Testis (tissue), 3 donors: ENCODE results near the gene ABTB2. TPM values are rescaled to one million over a fixed set of nuclear protein-coding genes. Genes with fewer than 3 reads are reported as not detected.
A peak's percentile ranks its signal among the peaks of the same experiment; 100 is the strongest.

Experiments
- DNase-seq: peaks from one replicate; pipeline ENCODE4 v3.0.0-alpha.2; 2019
- H3K27ac ChIP-seq, 2 donors: fragments of 200-600 bp; sonication (generic); one replicate each; pipeline ENCODE4 v1.5.1; 2019
- H3K27me3 ChIP-seq: fragments of 200-600 bp; sonication (generic); one replicate; pipeline ENCODE4 v1.5.1; 2019
- H3K36me3 ChIP-seq: fragments of 200-600 bp; sonication (generic); one replicate; pipeline ENCODE4 v1.5.1; 2017; ENCODE audit warnings: low read depth; ENCODE audit errors: missing control alignments
- H3K4me1 ChIP-seq: fragments of 200-600 bp; sonication (generic); one replicate; pipeline ENCODE4 v1.5.1; 2019
- H3K4me3 ChIP-seq, 2 donors: fragments of 200-600 bp; sonication (generic); one replicate each; pipeline ENCODE4 v1.5.1; 2017 to 2019
- H3K9me3 ChIP-seq: fragments of 200-600 bp; sonication (generic); one replicate; pipeline ENCODE4 v1.5.1; 2017
- CTCF ChIP-seq, 3 experiments: fragments of 450-650 bp in 2 of 3; fragments of 200-600 bp in 1 of 3; sonication (generic) in 1 of 3; IDR thresholded peaks; one replicate each; pipeline ENCODE4 v1.5.1; 2016 to 2019; ENCODE audit warnings: antibody characterized with exemption in 3 of 3, mild to moderate bottlenecking in 2 of 3, moderate library complexity in 1 of 3
- POLR2A ChIP-seq: fragments of 450-650 bp; IDR thresholded peaks from one replicate; pipeline ENCODE4 v1.6.1; 2017; ENCODE audit warnings: antibody characterized with exemption, mild to moderate bottlenecking, moderate library complexity
- WGBS, 2 donors: methylation state at CpG; one replicate each; pipeline ENCODE4 v1.1.5; 2018; 5-methylcytosine and 5-hydroxymethylcytosine counted together
- intact Hi-C: fragments of 100-400 bp; cut with DNase I; formaldehyde crosslinking; loops from one replicate; pipeline ENCODE4 v1.15.1; 2023; ENCODE audit warnings: low total_unique reads
- polyA plus RNA-seq: library from polyadenylated mRNA; stranded (reverse); fragments of 350-450 nt; fragmentation: Illumina TruSeq; extraction: RNeasy Lipid Tissue Mini Kit (QIAGEN cat#74804); gene quantifications from one replicate; pipeline ENCODE4 v1.2.3, GENCODE V29; 2014; ENCODE audit warnings: low read depth, low replicate concordance; ENCODE audit not compliant: insufficient read depth
- total RNA-seq, 2 donors: library from RNA; depleted of rRNA; stranded (reverse); fragments of >200 nt; gene quantifications; one replicate each; pipeline ENCODE4 v1.2.3, GENCODE V29; 2016

Gene ABTB2
- total and polyA plus RNA-seq, 3 donors from 2014 or later = 5.8 to 12.1 (median 8.9) TPM

DNA sequence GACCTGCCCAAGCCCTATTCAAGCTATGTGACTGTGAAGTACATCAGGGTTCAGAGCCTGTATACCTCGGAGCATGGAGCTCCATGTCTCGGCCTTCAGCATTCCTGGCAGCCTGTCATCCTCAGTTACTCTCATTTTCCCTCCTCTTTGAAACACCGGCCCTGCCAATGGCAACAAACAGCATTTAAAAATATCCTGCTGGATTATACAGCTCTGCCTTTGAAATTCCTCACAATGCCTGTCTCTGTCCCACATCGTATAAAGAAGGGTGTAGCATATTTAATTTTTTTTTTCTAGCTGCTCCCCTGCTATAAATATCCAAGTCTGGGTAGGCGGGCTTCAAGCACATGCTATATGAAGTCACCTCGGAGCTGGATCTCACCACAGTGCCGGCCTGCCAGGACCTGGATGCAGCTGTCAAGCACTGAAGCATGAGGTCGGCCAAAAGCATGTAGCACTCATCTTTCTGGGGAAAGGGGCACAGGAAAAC lies 11.8 kb downstream of the ABTB2 start:
- 47 to 50% methylated on average over 8 of the region's 8 CpGs for WGBS, 2 donors
- Histone ChIP-seq H3K4me1 (peaks cover 18% of the 10 kb centered on the region), H3K36me3 (no peaks in the 10 kb centered on the region), H3K9me3 (no peaks in the 10 kb centered on the region), H3K27me3 (no peaks in the 10 kb centered on the region), H3K27ac (peak overlapping the region in 1 of 2 donors; percentile 44), H3K4me3 (no peak overlapping the region)
- intact Hi-C loops = no loop called here
- TF ChIP-seq CTCF (IDR thresholded peaks at IDR 0.05) (no peak), POLR2A (no peak)
- peak; percentile 34 for DNase-seq

GRCh38 chr11:34345540-34345876 lies 12.3 kb downstream of the ABTB2 start:
- H3K4me1 ChIP-seq = peaks cover 18% of the 10 kb centered on the region
- WGBS, 2 donors = 79 to 90% methylated on average over 3 of the region's 3 CpGs
- no peaks in the 10 kb centered on the region for H3K27me3 ChIP-seq
- H3K27ac ChIP-seq = peak overlapping the region in 1 of 2 donors; percentile 44
- no peak for DNase-seq
- TF ChIP-seq CTCF (IDR thresholded peaks at IDR 0.05) (no peak), POLR2A (no peak)
- intact Hi-C loops = no loop called here
- no peak overlapping the region for H3K4me3 ChIP-seq
- H3K9me3 ChIP-seq = no peaks in the 10 kb centered on the region
- H3K36me3 ChIP-seq = no peaks in the 10 kb centered on the region

GRCh38 chr11:34344768-34345539 lies 12.9 kb downstream of the ABTB2 start:
- intact Hi-C loops = no loop called here
- no peak for DNase-seq
- WGBS, 2 donors = 71 to 76% methylated on average over 8 of the region's 8 CpGs
- no peaks in the 10 kb centered on the region for H3K36me3 ChIP-seq
- H3K27me3 ChIP-seq = no peaks in the 10 kb centered on the region
- H3K9me3 ChIP-seq = no peaks in the 10 kb centered on the region
- H3K27ac ChIP-seq = no peak overlapping the region
- TF ChIP-seq POLR2A = no peak
- no peak for TF ChIP-seq CTCF (IDR thresholded peaks at IDR 0.05)
- peaks cover 18% of the 10 kb centered on the region for H3K4me1 ChIP-seq
- H3K4me3 ChIP-seq = no peak overlapping the region

- no peak for TF ChIP-seq CTCF (IDR thresholded peaks at IDR 0.05)
- no peak for TF ChIP-seq POLR2A
- 92 to 95% methylated on average over 6 of the region's 6 CpGs for WGBS, 2 donors
- Histone ChIP-seq H3K4me3 (no peak overlapping the region), H3K4me1 (peaks cover 18% of the 10 kb centered on the region), H3K27ac (no peak overlapping the region), H3K27me3 (no peaks in the 10 kb centered on the region), H3K9me3 (no peaks in the 10 kb centered on the region), H3K36me3 (no peaks in the 10 kb centered on the region)
- DNase-seq = no peak
- intact Hi-C loops = no loop called here
These were observed 13.4 kb downstream of the ABTB2 start for GRCh38 chr11:34344410-34344767.

GRCh38 chr11:34343686-34344085 lies 14.1 kb downstream of the ABTB2 start:
- peaks cover 18% of the 10 kb centered on the region for H3K4me1 ChIP-seq
- 78 to 95% methylated on average over 6 of the region's 6 CpGs for WGBS, 2 donors
- no peaks in the 10 kb centered on the region for H3K36me3 ChIP-seq
- TF ChIP-seq POLR2A = no peak
- no peak for TF ChIP-seq CTCF (IDR thresholded peaks at IDR 0.05)
- H3K4me3 ChIP-seq = no peak overlapping the region
- no peak overlapping the region for H3K27ac ChIP-seq
- intact Hi-C loops = no loop called here
- no peaks in the 10 kb centered on the region for H3K9me3 ChIP-seq
- H3K27me3 ChIP-seq = no peaks in the 10 kb centered on the region
- DNase-seq = no peak
